IgD-negative memory B cell (primary cell): ENCODE measurements around the gene MMAB. TPM values are rescaled to one million over a fixed set of nuclear protein-coding genes. Genes with fewer than 3 reads are reported as not detected.

Source experiments
- H3K27ac Mint-ChIP-seq, 3 donors: one replicate each; pipeline ENCODE4 v1.8.0; 2020 to 2022; ENCODE audit warnings: mild to moderate bottlenecking in 3 of 3, mixed read lengths in 3 of 3, moderate library complexity in 1 of 3
- H3K27me3 Mint-ChIP-seq: one replicate; pipeline ENCODE4 v1.8.0; 2021; ENCODE audit warnings: mixed read lengths
- H3K36me3 Mint-ChIP-seq: one replicate; pipeline ENCODE4 v1.8.0; 2020; ENCODE audit warnings: mild to moderate bottlenecking, mixed read lengths
- H3K4me1 Mint-ChIP-seq, 3 donors: one replicate each; pipeline ENCODE4 v1.8.0; 2020 to 2022; ENCODE audit warnings: mixed read lengths in 3 of 3, mild to moderate bottlenecking in 1 of 3
- H3K4me3 Mint-ChIP-seq, 4 donors: one replicate each; pipeline ENCODE4 v1.8.0; 2020 to 2022; ENCODE audit warnings: mild to moderate bottlenecking in 4 of 4, mixed read lengths in 4 of 4, moderate library complexity in 3 of 4
- H3K9me3 Mint-ChIP-seq, 3 donors: one replicate each; pipeline ENCODE4 v1.8.0; 2020 to 2021; ENCODE audit warnings: mixed read lengths in 3 of 3, mild to moderate bottlenecking in 1 of 3
- polyA plus RNA-seq: library from polyadenylated mRNA; unstranded; fragments of 300-500 nt; fragmentation: Illumina TruSeq; gene quantifications from one replicate; pipeline ENCODE4 v1.2.3, GENCODE V29; 2021

The MMAB gene
- polyA plus RNA-seq, 1 donor from 2014 or later: 21.7 TPM

DNA sequence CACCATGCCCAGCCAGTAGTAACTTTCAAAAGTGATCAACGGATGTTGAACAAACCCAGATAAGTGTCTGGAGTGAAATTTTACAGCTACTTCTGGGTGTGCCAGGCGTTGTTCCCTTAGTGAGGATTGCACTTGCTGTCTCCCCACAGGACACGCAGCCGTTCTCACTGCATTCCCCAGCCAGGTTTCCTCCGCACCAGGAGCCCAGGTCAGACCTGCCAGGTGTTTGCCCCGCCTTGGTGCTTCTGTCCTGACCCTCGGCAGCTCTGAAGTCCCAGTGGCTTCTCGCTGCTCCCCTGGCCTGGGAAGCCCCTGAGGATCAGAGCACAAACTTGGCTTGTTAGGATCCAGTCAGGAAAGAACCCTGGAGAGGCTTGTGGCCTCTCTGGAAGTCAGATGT, 36.2 kb downstream of the MMAB start:
- peak overlapping the region in 1 of 3 donors; percentile 71 for H3K27ac Mint-ChIP-seq
- no peaks in the 10 kb centered on the region for H3K9me3 Mint-ChIP-seq
- H3K4me1 Mint-ChIP-seq: no peaks in the 10 kb centered on the region
- H3K4me3 Mint-ChIP-seq: no peak overlapping the region
- no peaks in the 10 kb centered on the region for H3K27me3 Mint-ChIP-seq
- peaks cover 4% of the 10 kb centered on the region for H3K36me3 Mint-ChIP-seq

DNA sequence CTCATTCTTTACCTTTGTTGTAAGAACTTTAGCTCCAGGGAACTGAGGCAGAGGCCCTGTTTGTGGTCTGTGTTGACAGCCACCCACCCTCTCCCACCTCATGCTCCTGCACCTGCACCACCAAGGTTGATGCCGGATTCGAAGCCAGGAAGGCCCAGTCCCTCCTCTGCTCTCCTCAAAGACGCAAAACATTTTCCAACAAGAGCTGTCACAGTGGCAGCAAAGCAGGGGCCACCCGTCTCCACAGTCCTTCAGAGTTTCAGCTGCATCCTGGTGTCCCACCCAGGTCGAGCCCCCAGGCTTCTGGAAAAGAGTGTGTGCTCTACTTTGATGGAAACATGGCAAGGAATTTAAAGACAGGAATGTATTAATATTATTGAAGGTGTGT, 37.4 kb downstream of the MMAB start:
- Mint-ChIP-seq H3K4me1 (no peaks in the 10 kb centered on the region), H3K27me3 (no peaks in the 10 kb centered on the region), H3K27ac (no peak overlapping the region), H3K9me3 (no peaks in the 10 kb centered on the region), H3K4me3 (no peak overlapping the region), H3K36me3 (peaks cover 5% of the 10 kb centered on the region)

DNA sequence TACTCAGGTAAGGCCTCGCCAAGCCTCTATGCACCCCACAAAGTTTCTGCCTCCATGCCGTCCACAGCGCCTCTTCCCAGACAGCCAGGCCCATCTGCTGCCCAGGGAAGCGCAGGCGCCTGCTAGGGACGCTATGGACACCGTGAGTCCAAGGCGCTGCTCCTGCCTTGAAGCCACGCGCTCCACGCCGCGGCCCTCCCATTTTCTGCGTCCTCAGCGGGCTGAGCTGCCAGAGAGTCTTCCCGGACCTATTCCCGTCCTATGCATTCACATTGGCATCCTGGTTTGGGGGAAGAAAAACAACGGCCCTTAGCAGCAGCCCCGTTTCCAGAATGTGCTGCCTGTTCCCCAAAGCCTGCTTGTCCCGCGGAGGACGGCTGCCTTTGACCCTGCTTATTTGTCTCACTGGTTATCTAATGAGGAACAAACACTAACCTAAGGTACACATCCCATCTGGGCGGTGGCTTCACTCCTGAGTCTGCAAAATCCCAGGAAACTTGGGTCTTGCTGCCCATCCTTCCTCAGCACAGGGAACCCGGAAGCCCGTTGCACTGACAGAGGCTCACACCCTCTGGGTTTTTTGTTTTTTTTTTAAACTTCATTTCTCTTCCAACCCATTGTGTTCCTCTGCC, 38.0 kb downstream of the MMAB start:
- H3K36me3 Mint-ChIP-seq: peaks cover 5% of the 10 kb centered on the region
- no peaks in the 10 kb centered on the region for H3K27me3 Mint-ChIP-seq
- H3K4me3 Mint-ChIP-seq: no peak overlapping the region
- no peaks in the 10 kb centered on the region for H3K9me3 Mint-ChIP-seq
- no peaks in the 10 kb centered on the region for H3K4me1 Mint-ChIP-seq
- H3K27ac Mint-ChIP-seq: no peak overlapping the region

DNA sequence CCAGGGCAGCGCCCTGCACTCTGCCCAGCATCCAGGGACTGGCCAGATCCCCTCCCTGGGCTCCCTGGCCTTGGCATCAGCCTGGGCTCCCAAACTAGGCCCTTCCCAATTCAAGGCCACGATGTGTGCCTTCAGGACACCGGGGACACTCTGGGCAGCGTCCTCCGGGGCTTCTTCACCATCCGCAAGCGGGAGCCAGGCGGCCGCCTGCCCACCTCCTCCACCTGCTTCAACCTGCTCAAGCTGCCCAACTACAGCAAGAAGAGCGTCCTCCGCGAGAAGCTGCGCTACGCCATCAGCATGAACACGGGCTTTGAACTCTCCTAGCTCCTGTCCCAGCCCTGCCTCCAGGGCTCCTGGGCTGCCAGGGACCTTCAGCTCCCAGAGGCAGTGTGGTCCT, 38.8 kb downstream of the MMAB start:
- no peak overlapping the region for H3K27ac Mint-ChIP-seq

DNA sequence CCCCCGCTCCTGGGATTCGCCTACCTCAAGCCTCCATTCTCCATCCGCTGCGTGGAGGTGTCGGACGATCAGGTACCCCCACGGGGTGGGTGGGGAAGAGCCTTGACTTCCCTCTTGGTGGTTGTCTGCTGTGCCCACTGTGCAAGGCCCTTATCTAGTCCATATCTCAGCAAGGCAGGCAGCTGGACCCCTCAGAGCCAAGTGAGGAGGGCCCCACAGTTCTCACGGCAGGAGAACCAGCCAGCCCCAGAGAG, 39.9 kb downstream of the MMAB start:
- peaks cover 5% of the 10 kb centered on the region for H3K36me3 Mint-ChIP-seq
- H3K4me1 Mint-ChIP-seq: no peaks in the 10 kb centered on the region
- no peaks in the 10 kb centered on the region for H3K9me3 Mint-ChIP-seq
- H3K4me3 Mint-ChIP-seq: no peak overlapping the region
- no peak overlapping the region for H3K27ac Mint-ChIP-seq
- no peaks in the 10 kb centered on the region for H3K27me3 Mint-ChIP-seq

More for the DNA sequence above, 38.8 kb downstream of the MMAB start:
- Mint-ChIP-seq H3K36me3 (peaks cover 5% of the 10 kb centered on the region), H3K27me3 (no peaks in the 10 kb centered on the region), H3K9me3 (no peaks in the 10 kb centered on the region), H3K4me3 (no peak overlapping the region), H3K4me1 (no peaks in the 10 kb centered on the region)

DNA sequence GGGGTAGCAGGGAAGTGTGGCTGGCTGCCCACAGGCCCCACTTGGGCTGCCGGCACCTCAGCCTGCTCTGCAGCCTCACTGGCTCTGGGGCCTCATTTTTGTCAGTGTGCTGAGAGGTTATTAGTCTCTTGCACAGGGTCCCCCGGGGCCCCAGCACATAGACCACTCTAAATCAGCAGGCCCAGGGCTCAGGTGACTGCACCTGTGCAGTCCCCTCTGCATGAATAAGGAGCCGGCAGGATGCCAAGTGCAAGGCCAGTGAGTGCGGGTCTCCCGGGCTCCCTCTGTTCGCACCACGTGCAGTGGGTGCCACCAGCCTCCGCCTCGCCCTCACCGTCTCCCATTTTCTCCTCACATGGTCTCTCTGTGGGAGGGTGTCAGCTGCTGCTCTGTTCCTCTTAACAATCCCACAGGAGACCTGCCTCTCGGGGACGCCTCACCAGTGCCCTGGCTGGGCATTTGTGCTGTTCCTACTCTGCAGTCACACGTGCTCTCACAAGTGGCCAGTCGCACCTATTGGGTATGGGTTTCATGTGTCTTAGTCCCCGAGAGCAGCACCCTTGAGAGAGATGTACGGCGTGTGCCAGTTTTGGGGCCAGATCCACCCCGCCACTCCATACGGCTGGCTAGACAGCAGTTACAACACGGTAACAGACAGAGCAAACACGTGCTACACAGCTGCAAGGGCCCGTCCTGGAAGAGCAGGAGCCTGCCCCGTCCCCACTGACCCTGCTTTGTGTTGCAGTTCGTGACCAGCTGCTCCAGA, 40.4 kb downstream of the MMAB start:
- Mint-ChIP-seq H3K27ac (no peak overlapping the region), H3K4me1 (no peaks in the 10 kb centered on the region), H3K27me3 (no peaks in the 10 kb centered on the region), H3K4me3 (no peak overlapping the region), H3K9me3 (no peaks in the 10 kb centered on the region), H3K36me3 (peaks cover 5% of the 10 kb centered on the region)

DNA sequence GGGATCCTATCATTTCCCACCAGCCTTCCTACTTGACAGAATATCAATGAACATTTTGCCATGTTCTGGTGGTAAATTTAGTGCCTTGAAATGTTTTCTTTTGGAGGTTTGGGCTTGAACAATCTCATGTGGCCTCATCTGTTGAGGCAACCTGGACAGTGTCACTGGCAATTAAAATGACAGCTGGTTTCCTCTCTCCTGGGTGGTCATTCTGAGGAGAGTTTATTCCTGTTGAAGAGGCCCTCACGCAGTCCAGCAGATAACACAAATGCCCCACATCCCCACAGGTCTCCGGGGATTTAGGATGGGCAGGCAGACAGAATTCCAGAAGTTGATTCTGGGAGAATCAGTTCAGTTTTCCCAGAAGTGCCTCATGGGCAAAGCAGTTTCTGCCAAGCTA, 41.9 kb downstream of the MMAB start:
- H3K4me3 Mint-ChIP-seq: no peak overlapping the region
- no peaks in the 10 kb centered on the region for H3K27me3 Mint-ChIP-seq
- H3K36me3 Mint-ChIP-seq: peaks cover 5% of the 10 kb centered on the region
- H3K27ac Mint-ChIP-seq: no peak overlapping the region
- H3K4me1 Mint-ChIP-seq: no peaks in the 10 kb centered on the region
- H3K9me3 Mint-ChIP-seq: no peaks in the 10 kb centered on the region

DNA sequence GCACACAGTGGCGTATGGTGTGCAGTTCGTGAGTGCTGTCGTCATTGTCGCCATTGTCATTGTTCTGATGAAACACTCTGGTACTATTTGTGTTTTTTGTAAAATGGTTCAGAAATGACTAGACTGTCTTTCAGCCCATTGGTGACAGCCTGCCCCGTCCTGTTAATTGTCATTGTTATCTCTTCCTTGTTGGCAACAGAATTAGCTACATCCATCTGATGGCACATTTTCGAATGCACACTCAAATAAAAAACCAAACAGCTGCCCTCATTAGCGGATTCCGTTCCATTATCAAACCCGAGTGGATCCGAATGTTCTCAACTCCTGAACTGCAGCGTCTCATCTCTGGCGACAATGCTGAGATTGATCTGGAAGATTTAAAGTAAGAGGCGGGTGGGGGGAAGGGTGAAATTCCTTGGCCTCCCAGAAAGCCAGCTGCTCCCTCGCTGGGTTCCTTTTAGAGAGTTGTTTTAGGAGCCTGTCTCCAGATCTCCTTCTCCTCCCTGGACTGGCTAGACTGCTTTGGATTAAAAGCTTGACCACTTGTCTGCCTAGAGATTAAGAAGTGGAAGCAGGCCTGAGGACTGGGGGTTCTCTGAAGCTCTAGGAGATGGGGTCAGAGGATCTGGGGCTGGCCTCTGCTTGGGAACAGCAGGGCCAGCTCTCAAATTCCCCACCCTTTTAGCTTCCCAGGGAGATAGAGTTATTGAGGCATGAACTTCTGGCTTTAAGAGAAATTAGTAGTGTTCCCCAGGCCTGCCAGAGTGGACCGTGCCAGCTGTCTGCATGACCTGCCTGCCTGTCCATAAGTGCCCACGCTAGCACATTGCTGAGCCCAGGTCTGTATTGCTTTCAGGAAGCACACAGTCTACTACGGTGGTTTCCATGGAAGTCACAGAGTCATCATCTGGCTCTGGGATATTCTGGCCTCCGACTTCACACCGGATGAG, 43.3 kb downstream of the MMAB start:
- Mint-ChIP-seq H3K9me3 (no peaks in the 10 kb centered on the region), H3K4me3 (peak overlapping the region in 1 of 4 donors; percentile 47), H3K27me3 (no peaks in the 10 kb centered on the region), H3K27ac (no peak overlapping the region), H3K4me1 (no peaks in the 10 kb centered on the region), H3K36me3 (peaks cover 5% of the 10 kb centered on the region)

DNA sequence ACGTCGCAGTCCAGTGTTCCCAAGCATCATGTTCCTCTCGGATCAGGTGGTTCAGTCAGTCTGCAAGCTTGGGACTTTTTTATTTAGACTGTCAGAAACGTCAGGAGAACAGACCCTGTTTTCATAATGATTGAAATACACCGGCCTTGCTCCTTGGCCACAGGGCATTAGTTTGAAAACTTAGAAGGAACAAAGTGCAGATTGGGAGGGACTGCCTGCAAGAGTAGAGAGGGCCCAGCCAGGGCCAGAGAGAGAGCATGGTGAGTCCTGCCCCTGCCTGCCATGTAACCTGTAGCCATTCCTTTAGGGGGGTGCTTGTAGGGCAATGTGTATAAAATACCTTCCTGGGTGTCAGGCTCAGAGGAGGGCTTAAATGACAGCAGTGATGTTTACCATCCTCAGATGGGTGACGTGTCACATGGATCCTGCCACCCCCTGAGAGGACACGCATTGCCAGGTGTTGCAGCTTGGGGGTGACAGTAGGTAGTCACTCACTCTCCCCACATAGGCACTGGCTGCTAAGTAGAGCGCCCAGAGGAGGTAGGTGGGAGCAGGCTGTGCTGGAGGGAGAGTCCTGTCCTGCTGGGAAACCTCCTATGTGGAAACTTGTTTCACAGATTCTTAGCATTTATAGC, 45.7 kb downstream of the MMAB start:
- Mint-ChIP-seq H3K27ac (no peak overlapping the region), H3K27me3 (no peaks in the 10 kb centered on the region), H3K4me1 (no peaks in the 10 kb centered on the region), H3K4me3 (peak overlapping the region in 1 of 4 donors; percentile 41), H3K9me3 (no peaks in the 10 kb centered on the region), H3K36me3 (peaks cover 3% of the 10 kb centered on the region)

DNA sequence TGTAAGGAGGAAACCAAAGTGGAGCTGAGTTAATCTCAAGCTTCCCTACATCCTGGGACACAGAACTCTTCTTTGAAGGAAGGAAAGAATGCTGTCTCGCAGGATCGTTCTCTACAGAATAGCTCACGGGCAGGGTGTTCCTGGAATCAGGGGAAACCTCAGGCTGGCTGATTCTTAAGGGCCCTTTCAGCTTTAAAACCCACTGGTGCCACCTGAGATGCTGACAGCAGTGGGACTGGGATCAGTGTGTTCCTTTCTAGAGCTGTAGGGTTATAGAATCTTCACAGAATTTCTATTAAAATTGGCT, 48.1 kb downstream of the MMAB start:
- Mint-ChIP-seq H3K4me1 (no peaks in the 10 kb centered on the region), H3K27me3 (no peaks in the 10 kb centered on the region), H3K36me3 (peaks cover 7% of the 10 kb centered on the region), H3K9me3 (no peaks in the 10 kb centered on the region), H3K4me3 (no peak overlapping the region), H3K27ac (peak overlapping the region in 1 of 3 donors; percentile 67)

DNA sequence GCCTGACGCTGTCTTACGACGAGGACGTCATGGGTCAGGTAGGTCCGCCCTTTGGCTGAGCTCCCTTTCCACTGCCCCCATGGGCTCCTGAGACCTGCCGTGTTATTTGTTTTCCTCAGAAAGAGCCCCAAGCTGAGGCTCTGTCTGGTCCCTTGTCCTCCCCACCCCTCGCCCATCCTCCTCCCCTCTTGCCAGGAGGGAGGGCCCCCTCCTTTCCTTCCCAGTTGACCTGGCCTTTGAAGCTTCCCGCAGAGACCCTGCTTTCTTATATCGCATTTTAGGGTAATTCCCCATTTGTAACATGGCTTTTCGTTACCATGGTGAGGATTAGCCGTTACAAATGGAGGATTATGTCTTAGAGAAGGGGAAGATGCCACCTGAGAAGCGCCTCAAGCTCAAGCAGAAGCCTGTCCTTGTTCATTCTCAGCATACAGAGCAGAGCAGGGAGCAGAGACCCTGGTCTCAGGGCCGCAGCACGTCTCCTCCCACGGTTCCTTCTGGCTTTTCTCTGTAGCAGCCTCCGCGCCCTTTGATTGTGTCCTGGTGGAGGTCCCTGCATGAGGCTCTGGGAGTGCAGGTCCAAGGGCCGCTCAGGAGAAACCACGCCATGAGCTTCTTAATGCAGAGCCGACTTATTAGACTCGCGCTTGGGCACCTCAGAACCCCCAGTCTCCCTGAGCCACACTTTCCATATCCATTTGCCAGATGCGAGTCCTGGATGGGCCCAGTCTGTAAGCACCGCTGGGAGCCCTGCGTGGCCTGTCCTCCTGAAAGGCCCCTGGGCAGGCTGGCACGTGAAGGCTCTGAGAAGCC, 48.6 kb downstream of the MMAB start:
- H3K36me3 Mint-ChIP-seq: peaks cover 7% of the 10 kb centered on the region
- H3K9me3 Mint-ChIP-seq: no peaks in the 10 kb centered on the region
- no peaks in the 10 kb centered on the region for H3K27me3 Mint-ChIP-seq
- peak overlapping the region in 1 of 3 donors; percentile 67 for H3K27ac Mint-ChIP-seq
- no peaks in the 10 kb centered on the region for H3K4me1 Mint-ChIP-seq
- H3K4me3 Mint-ChIP-seq: no peak overlapping the region

DNA sequence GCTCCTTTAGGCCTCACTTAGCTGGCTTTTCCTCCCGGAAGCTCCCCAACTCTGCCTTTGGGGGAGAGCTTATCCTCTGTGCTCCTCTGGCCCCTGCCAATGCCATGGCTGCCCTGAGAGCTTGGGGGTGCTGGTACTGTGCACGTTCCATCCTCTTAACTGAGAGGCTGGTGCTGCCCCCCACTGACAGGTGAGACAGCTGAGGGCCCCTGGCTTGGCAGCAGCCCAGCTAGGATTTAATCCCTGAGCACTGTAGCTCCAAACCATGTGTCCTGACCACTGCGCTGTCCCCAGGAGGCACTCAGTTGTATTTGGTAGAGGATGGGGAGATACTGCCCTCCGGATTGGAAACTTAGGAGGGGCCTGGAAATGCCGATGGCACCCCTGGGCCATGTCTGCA, 49.8 kb downstream of the MMAB start:
- H3K27me3 Mint-ChIP-seq: no peaks in the 10 kb centered on the region
- no peak overlapping the region for H3K27ac Mint-ChIP-seq
- H3K9me3 Mint-ChIP-seq: no peaks in the 10 kb centered on the region
- H3K36me3 Mint-ChIP-seq: peaks cover 9% of the 10 kb centered on the region
- no peak overlapping the region for H3K4me3 Mint-ChIP-seq
- no peaks in the 10 kb centered on the region for H3K4me1 Mint-ChIP-seq

DNA sequence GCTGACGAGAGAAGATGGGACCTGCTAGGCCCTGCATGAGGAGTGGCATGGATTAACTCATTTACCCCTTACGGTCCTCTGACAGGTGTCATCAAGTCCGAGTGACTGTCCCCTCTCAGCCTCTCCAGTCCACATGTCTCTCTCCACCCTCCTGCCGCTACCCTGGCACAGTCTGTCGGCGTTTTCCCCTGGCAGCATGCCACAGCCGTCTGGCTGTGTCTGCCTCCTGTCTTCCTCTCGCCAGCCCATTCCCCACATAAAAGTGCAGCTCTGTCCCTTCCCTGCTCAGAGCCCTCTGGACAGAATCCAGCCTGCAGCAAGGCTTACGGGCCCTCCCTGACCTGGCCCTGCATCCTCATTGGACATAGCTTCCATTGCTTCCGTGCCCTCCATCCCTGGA, 50.2 kb downstream of the MMAB start:
- Mint-ChIP-seq H3K9me3 (no peaks in the 10 kb centered on the region), H3K4me3 (no peak overlapping the region), H3K36me3 (peaks cover 9% of the 10 kb centered on the region), H3K27ac (no peak overlapping the region), H3K27me3 (no peaks in the 10 kb centered on the region), H3K4me1 (no peaks in the 10 kb centered on the region)

DNA sequence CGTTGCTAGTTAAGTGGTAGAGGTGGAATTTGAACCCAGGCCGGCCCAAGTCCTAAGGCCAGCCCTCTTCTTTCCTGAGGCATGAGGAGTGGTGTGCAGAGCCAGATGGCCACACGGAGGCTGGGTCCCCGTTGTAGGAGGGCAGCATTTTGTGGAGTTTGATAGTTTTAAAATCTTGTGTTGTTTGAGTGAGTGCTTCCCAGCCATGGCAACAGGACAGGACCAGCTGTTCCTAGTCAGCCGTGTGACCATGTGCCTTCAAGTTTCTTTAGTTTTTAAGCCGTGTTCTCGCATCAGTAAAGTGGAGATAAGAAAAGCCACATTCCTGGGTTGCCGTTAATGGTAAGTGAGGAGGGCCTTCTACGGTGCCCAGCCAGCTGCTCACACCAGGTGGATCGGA, 51.5 kb downstream of the MMAB start:
- H3K36me3 Mint-ChIP-seq: peaks cover 9% of the 10 kb centered on the region
- no peaks in the 10 kb centered on the region for H3K9me3 Mint-ChIP-seq
- H3K27ac Mint-ChIP-seq: peak overlapping the region in 1 of 3 donors; percentile 14
- H3K4me3 Mint-ChIP-seq: no peak overlapping the region
- no peaks in the 10 kb centered on the region for H3K27me3 Mint-ChIP-seq
- no peaks in the 10 kb centered on the region for H3K4me1 Mint-ChIP-seq

DNA sequence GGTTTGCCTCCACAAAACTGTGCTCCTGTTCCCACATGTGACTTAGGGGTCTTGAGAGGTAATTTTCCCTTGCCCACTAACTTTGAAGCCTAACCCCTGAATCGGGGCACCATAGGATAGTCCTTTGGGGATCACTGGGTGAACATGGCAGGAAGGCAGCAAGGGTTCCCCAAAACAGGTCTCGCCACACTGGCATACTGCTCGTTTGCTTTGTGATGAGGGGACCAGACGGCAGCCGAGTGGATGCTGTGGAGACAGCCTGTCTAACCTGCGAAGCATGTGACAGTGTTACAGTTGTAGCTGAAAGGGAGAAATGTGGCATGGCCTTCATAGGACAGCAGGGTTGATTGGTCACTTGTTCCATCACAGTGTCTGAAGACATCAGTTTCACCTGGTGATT, 53.5 kb downstream of the MMAB start:
- Mint-ChIP-seq H3K4me3 (no peak overlapping the region), H3K36me3 (peaks cover 9% of the 10 kb centered on the region), H3K27me3 (no peaks in the 10 kb centered on the region), H3K27ac (no peak overlapping the region), H3K4me1 (no peaks in the 10 kb centered on the region), H3K9me3 (no peaks in the 10 kb centered on the region)
